ENCODE data around the gene SH3PXD2A. TPM values are rescaled to one million over a fixed set of nuclear protein-coding genes. Genes with fewer than 3 reads are reported as not detected.
"Not testable (repeated sequence)": the region's sequence is repeated elsewhere in the genome, so short reads cannot be mapped to it uniquely, and the experiment has no call there.

The SH3PXD2A gene
- total RNA-seq, 2 donors from 2014 or later, result 7.8 to 10.2 TPM

DNA sequence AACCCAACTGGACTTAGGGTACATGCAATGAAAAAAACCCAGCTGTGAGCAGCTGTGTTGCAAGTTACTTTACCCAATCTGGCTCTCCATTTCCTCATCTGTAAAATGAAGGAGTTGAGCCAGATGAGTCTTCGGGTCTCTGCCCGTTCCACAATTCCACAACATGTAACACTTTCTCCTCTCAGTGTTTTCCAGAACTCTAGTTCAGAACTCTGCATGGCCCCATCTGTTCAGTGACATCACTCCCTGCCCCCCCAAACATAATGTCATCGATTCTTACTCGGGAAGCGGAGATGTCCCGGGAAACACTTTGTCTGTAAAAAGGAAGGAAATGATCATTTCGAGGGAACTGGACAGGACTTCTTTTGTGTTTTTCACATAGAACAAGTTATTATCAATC lies 2.5 kb downstream of the SH3PXD2A start:
- DNase-seq (no peak), ATAC-seq (replicated peaks in 1 of 2) (no peak)
- H3K9me3 Mint-ChIP-seq, result no peaks in the 10 kb centered on the region
- no peak overlapping the region for H3K27ac Mint-ChIP-seq
- no peak overlapping the region for H3K4me3 Mint-ChIP-seq
- H3K36me3 Mint-ChIP-seq (ENCODE audit: insufficient read depth in 2 of 2), result no peaks in the 10 kb centered on the region
- peaks cover 57% of the 10 kb centered on the region for H3K27me3 Mint-ChIP-seq (ENCODE audit: low read depth)
- peaks cover 10% of the 10 kb centered on the region for H3K4me1 Mint-ChIP-seq (ENCODE audit: low read depth)

DNA sequence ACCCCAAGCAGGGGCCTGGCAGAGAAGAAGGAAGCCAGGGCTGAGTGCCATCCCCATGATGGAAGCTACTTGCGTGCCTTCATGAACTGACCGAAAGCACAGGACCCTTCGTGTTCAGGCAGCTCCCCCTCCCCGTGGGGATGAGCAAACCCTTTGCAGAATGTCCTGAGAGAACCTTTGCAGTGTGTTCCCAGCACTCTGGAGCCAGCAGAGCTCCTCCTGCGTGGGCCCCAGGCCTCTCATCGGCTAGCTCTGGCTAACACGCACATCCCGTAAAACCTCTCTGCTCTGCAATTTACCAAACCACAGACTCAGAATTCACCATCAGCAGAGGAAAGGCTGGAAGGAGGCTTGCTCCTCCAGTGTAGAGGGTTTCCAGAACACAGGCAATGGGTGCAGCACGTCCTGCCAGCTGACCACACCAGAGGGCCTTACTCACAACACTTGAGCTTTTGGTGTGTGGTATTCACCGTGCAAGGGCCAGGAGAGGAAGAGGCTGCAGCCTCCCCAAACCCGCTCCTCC lies 3.1 kb downstream of the SH3PXD2A start:
- peaks cover 10% of the 10 kb centered on the region for H3K4me1 Mint-ChIP-seq (ENCODE audit: low read depth)
- no peak overlapping the region for H3K4me3 Mint-ChIP-seq
- H3K36me3 Mint-ChIP-seq (ENCODE audit: insufficient read depth in 2 of 2), result no peaks in the 10 kb centered on the region
- no peaks in the 10 kb centered on the region for H3K9me3 Mint-ChIP-seq
- H3K27ac Mint-ChIP-seq, result no peak overlapping the region
- DNase-seq, result no peak
- no peak for ATAC-seq (replicated peaks in 1 of 2)
- peaks cover 51% of the 10 kb centered on the region for H3K27me3 Mint-ChIP-seq (ENCODE audit: low read depth)

DNA sequence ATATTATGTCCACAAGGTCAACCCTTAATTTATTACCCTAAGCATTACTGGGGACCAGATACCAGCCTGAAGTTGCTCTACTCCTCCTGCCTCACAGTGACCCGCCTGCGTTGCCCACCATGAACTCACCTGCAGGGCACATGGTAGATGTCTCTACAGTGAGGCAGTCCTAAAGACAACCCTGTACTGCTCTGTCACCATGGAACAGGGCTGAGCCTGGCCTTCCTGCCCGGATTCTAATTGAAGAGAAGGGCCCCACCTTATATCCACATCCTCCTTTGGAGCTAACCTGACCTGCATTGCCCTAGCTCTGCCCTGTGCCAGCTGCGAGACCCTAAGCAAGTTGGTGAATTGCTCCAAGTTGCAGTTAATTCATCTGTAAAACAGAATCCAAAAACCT lies 4.1 kb downstream of the SH3PXD2A start:
- Mint-ChIP-seq H3K27me3 (ENCODE audit: low read depth) (peaks cover 41% of the 10 kb centered on the region), H3K27ac (no peak overlapping the region), H3K4me1 (ENCODE audit: low read depth) (peaks cover 15% of the 10 kb centered on the region), H3K9me3 (no peaks in the 10 kb centered on the region), H3K36me3 (ENCODE audit: insufficient read depth in 2 of 2) (no peaks in the 10 kb centered on the region), H3K4me3 (no peak overlapping the region)
- no peak for ATAC-seq (replicated peaks in 1 of 2)
- no peak for DNase-seq

DNA sequence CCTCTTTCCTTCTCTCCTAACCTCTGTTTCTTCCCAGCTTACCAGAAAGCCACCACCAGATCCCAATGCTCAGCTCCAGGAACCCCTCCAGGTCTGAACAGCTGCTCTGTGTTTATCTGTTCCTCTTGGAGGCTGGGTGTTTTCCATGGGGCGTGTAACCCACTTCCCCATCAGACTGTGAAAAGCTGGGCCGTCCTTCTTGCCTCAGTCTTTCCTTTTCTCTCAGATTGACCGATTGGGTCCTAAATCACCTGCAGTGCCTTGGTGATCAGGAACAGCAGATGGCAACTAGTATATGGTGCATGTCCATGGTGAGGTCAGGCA lies 4.8 kb downstream of the SH3PXD2A start:
- Mint-ChIP-seq H3K9me3 (no peaks in the 10 kb centered on the region), H3K4me3 (no peak overlapping the region), H3K27me3 (ENCODE audit: low read depth) (peaks cover 38% of the 10 kb centered on the region), H3K36me3 (ENCODE audit: insufficient read depth in 2 of 2) (no peaks in the 10 kb centered on the region), H3K27ac (no peak overlapping the region), H3K4me1 (ENCODE audit: low read depth) (peaks cover 22% of the 10 kb centered on the region)
- DNase-seq, result no peak
- no peak for ATAC-seq (replicated peaks in 1 of 2)

DNA sequence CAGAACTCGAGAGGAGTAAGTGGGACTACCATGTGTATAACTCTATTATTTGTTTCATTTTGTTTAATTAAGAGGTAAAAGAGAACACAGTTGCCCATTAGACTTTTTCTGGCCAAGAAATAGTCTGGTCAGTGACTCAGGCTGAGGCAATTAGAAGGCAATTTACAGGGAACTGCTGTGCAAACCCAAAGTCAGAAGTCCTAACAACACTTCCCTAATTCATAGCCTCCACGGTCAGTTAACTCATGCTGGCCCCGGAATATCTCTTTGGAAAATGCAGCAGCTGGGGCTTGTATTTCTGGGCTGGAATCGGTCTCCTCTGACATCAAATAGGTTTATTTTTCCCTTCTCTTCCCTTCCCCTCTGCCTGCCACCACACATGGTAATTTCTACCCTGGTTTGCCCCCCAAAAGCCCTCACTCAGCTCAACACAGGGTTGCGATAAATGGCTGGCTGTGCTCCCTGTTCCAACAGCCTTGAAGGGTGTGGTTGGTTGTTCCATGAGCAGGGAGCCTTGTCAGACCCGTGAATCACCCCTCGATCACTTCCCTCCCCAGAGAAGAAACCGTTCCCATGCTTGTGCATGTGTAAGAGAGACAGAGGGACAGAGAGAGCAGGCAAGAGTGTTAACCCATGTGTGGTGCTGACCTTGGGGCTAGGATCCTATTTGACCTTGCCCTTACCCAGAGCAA lies 5.3 kb downstream of the SH3PXD2A start:
- ATAC-seq (replicated peaks in 1 of 2) (no peak), DNase-seq (no peak)
- Mint-ChIP-seq H3K9me3 (no peaks in the 10 kb centered on the region), H3K4me3 (no peak overlapping the region), H3K36me3 (ENCODE audit: insufficient read depth in 2 of 2) (no peaks in the 10 kb centered on the region), H3K27me3 (ENCODE audit: low read depth) (peaks cover 38% of the 10 kb centered on the region), H3K4me1 (ENCODE audit: low read depth) (peaks cover 24% of the 10 kb centered on the region), H3K27ac (no peak overlapping the region)

DNA sequence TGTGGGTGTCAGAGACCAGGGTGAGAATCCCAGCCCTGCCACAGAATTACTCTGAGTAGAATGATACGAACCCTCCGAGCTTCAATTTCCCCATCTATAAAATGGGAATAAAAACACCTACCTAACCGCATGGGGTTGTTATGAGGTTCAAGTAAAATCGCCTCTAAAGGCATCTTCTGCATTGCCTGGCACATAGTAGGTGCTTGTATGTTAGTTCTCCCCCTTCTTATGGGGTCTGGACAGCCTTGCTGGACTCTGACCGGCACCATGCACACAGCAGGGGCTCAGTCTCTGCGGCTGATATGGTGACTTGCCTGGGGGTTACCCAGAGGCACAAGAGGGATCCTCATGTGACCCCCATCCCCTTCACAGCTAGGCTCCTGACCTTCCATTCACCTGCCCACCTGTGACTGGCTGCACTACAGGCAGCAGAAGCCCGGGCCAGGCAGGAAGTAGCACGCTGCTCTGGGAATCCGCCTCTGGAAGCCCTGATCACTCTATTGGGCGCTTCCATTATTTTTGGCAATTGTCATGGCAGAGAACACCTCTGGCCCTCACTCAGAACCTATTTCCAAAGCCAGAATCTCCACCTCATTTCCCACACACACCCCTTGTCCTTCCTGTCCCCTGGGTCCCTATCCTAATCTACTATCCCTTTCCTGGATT lies 6.0 kb downstream of the SH3PXD2A start:
- no peak overlapping the region for H3K27ac Mint-ChIP-seq
- peaks cover 32% of the 10 kb centered on the region for H3K27me3 Mint-ChIP-seq (ENCODE audit: low read depth)
- no peak for ATAC-seq (replicated peaks in 1 of 2)
- H3K4me3 Mint-ChIP-seq, result no peak overlapping the region
- no peaks in the 10 kb centered on the region for H3K36me3 Mint-ChIP-seq (ENCODE audit: insufficient read depth in 2 of 2)
- H3K4me1 Mint-ChIP-seq (ENCODE audit: low read depth), result peaks cover 19% of the 10 kb centered on the region
- H3K9me3 Mint-ChIP-seq, result no peaks in the 10 kb centered on the region
- DNase-seq, result no peak

DNA sequence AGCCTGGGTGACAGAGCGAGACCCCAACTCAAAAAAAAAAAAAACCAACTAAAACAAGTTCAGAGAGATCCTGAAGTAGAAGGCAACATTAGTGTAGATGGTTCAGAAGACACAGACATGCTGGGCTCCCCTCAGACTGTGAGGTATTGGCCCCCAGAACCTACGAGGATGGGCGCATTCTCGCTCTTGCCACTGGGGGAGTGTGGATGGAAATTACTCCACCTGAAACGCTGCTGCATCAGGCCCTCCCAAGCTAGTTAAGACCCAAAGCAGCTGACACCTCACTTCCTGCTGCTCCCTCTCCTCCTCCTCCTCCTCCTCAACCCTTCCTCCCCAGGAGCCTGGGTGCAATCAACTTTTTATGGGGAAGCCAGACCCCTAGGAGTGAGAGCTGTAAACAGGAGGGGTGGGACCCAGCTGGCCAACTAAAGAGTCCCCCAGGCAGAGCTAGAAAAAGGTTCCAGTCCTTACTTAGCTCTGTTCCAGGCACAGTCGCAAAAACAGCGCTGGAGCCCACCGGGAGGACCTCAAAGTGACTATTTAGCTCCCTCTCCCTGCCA lies 7.4 kb downstream of the SH3PXD2A start:
- peaks cover 15% of the 10 kb centered on the region for H3K4me1 Mint-ChIP-seq (ENCODE audit: low read depth)
- peak in 1 of 2 donors; percentile 27 for DNase-seq

DNA sequence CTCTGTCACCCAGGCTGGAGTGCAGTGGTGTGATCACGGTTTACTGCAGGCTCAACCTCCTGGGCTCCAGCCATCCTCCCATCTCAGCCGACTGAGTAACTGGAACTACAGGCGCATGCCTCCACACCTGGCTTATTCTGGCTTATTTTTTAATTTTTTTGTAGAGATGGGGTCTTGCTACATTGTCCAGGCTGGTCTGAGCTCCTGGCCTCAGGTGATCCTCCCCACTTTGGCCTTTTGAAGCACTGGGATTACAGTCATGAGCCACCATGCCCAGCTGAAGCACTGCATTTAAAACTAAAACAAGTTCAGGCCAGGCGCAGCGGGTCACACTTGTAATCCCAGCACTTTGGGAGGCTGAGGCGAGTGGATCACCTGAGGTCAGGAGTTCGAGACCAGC lies 8.0 kb downstream of the SH3PXD2A start:
- Mint-ChIP-seq H3K27ac (no peak overlapping the region), H3K27me3 (ENCODE audit: low read depth) (peaks cover 16% of the 10 kb centered on the region), H3K4me1 (ENCODE audit: low read depth) (peaks cover 15% of the 10 kb centered on the region), H3K4me3 (no peak overlapping the region), H3K9me3 (no peaks in the 10 kb centered on the region), H3K36me3 (ENCODE audit: insufficient read depth in 2 of 2) (no peaks in the 10 kb centered on the region)
- DNase-seq (no peak), ATAC-seq (replicated peaks in 1 of 2) (no peak)

More for the DNA sequence above, 7.4 kb downstream of the SH3PXD2A start:
- ATAC-seq (replicated peaks in 1 of 2), result no peak
- no peaks in the 10 kb centered on the region for H3K9me3 Mint-ChIP-seq
- H3K4me3 Mint-ChIP-seq, result no peak overlapping the region
- H3K27me3 Mint-ChIP-seq (ENCODE audit: low read depth), result peaks cover 19% of the 10 kb centered on the region
- H3K27ac Mint-ChIP-seq, result no peak overlapping the region
- H3K36me3 Mint-ChIP-seq (ENCODE audit: insufficient read depth in 2 of 2), result no peaks in the 10 kb centered on the region

DNA sequence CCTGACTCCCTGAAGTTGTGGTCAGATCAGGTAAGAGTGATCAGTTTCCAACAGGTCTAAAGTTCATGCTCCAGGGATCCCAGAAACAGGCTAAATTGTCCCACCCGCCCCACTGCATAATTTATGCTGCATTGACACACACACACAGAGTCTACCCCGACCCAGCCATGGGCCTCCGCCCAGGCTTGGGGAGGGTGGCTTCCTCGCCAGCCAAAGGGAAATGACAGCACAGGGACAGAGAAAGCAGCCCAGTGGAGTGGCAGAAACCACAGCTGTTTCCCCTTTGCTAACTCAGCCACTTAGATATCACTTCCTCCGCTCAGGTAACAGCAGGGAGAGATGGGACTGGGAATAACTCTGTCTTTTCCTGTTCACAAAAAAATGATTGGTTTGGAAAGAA lies 9.4 kb downstream of the SH3PXD2A start:
- DNase-seq, result peak; percentile 40 to 42
- Mint-ChIP-seq H3K36me3 (ENCODE audit: insufficient read depth in 2 of 2) (no peaks in the 10 kb centered on the region), H3K9me3 (no peaks in the 10 kb centered on the region), H3K4me3 (peak overlapping the region; percentile 19 to 39), H3K27ac (peak overlapping the region; percentile 16), H3K4me1 (ENCODE audit: low read depth) (peaks cover 15% of the 10 kb centered on the region), H3K27me3 (ENCODE audit: low read depth) (peaks cover 16% of the 10 kb centered on the region)
- ATAC-seq (replicated peaks in 1 of 2), result peak; percentile 75 to 82

DNA sequence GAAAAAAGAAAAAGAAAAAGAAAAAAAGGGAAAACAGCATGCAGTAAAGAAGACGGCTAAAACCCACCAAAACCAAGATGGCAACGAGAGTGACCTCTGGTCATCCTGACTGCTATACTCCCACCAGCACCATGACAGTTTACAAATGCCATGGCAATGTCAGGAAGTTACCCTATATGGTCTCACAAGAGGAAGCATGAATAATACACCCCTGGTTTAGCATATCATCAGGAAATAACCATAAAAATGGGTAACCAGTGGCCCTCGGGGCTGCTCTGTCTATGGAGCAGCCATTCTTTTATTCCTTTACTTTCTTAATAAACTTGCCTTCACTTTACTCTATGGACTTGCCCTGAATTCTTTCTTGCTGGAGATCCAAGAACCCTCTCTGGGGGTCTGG lies 10.0 kb downstream of the SH3PXD2A start:
- H3K9me3 Mint-ChIP-seq; ATAC-seq (replicated peaks in 1 of 2); DNase-seq; H3K36me3 Mint-ChIP-seq (ENCODE audit: insufficient read depth in 2 of 2); H3K27ac Mint-ChIP-seq: not testable (repeated sequence)
- peaks cover 10% of the 10 kb centered on the region for H3K27me3 Mint-ChIP-seq (ENCODE audit: low read depth)
- peaks cover 15% of the 10 kb centered on the region for H3K4me1 Mint-ChIP-seq (ENCODE audit: low read depth)
- peak overlapping the region in 1 of 2 donors; percentile 19 for H3K4me3 Mint-ChIP-seq

DNA sequence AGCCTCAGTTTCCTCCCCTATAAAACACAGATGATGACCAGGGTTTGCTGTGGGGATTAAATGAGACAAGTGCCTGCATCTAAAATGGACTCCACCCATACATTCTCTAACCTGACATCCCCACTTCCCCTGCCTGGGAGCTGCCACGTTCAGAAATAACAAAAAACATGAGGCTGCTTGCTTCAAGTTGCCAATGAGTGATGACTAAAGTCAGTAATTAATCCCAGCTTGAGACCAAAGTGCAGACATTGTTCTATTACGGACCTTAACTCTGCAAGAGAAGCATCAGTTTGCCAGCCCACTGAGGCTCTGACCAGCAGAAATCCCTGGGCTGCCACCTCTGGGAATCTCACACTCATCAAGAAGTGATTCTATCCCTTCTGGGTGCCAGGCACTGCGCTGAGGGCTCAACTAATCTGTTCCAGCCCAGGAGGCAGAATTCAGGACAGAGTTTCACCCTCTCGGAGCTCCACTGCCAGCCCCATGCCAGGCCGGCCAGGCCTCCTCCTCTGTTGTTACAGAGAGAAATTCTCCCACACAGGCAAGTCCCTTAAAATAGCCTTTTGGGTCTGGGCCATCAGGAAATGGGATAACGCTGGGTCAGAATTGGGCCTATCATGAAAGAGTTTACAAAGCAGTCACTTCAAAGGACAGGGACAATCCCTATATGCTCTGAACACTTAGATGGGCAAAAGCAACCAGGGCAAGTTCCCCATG lies 11.4 kb downstream of the SH3PXD2A start:
- H3K4me1 Mint-ChIP-seq (ENCODE audit: low read depth), result peaks cover 15% of the 10 kb centered on the region
- no peak for ATAC-seq (replicated peaks in 1 of 2)
- DNase-seq, result no peak
- H3K36me3 Mint-ChIP-seq (ENCODE audit: insufficient read depth in 2 of 2), result no peaks in the 10 kb centered on the region
- no peak overlapping the region for H3K27ac Mint-ChIP-seq
- H3K27me3 Mint-ChIP-seq (ENCODE audit: low read depth), result no peaks in the 10 kb centered on the region
- H3K4me3 Mint-ChIP-seq, result no peak overlapping the region
- no peaks in the 10 kb centered on the region for H3K9me3 Mint-ChIP-seq

DNA sequence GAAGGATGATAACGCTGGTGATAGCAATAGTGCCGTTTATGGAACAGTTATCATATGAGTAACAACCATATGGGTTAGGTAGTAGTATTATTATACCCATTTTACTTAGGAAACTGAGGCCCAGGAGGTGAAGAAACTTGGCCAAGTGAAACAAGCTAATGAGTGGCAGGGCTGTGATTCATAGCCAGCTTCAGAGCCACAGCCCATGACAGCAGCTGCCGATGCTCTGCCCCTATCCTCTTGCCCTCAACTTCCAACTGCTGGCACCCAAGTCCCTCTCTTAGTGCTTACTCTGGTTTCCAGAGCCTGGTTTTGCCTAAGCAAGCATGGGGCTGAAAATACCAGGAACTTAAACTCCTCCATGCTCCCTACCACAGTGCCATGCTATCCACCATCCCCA lies 12.3 kb downstream of the SH3PXD2A start:
- no peak overlapping the region for H3K27ac Mint-ChIP-seq
- H3K27me3 Mint-ChIP-seq (ENCODE audit: low read depth), result no peaks in the 10 kb centered on the region
- peak in 1 of 2 donors; percentile 49 for ATAC-seq (replicated peaks in 1 of 2)

DNA sequence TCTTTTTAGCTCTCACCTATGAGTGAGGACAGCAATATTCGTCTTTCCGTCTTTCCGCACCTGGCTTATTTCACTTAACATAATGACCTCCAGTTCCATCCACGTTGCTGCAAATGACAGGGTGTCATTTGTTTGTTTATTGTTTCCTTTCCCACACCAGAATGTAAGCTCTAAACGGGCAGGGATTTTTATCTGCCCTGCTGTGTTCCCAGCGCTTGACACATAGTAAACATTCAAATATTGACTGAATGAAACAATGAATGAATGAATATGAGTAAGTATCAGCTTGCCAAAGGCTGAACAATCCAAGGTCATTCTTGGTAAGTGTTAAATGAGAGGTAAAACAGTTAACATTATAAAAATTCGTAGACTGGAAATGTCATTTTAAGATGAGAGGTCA lies 12.8 kb downstream of the SH3PXD2A start:
- no peaks in the 10 kb centered on the region for H3K9me3 Mint-ChIP-seq
- H3K27me3 Mint-ChIP-seq (ENCODE audit: low read depth), result no peaks in the 10 kb centered on the region
- peaks cover 15% of the 10 kb centered on the region for H3K4me1 Mint-ChIP-seq (ENCODE audit: low read depth)
- DNase-seq (no peak), ATAC-seq (replicated peaks in 1 of 2) (no peak)
- H3K36me3 Mint-ChIP-seq (ENCODE audit: insufficient read depth in 2 of 2), result no peaks in the 10 kb centered on the region
- no peak overlapping the region for H3K27ac Mint-ChIP-seq
- H3K4me3 Mint-ChIP-seq, result no peak overlapping the region

More for the DNA sequence above, 12.3 kb downstream of the SH3PXD2A start:
- H3K36me3 Mint-ChIP-seq (ENCODE audit: insufficient read depth in 2 of 2), result no peaks in the 10 kb centered on the region
- H3K4me3 Mint-ChIP-seq, result no peak overlapping the region
- DNase-seq, result no peak
- peaks cover 15% of the 10 kb centered on the region for H3K4me1 Mint-ChIP-seq (ENCODE audit: low read depth)
- no peaks in the 10 kb centered on the region for H3K9me3 Mint-ChIP-seq
